Muscle layer of colon (tissue), 2 donors: ENCODE data around the gene CTNNA3.

Experiments used
- H3K27ac ChIP-seq: one replicate; pipeline ENCODE4 v1.7.0; 2013; ENCODE audit warnings: low read depth, mild to moderate bottlenecking, low read length, moderate library complexity
- H3K27me3 ChIP-seq, 2 donors: one replicate each; pipeline ENCODE4 v1.7.0; 2013; ENCODE audit warnings: low read length in 2 of 2, mild to moderate bottlenecking in 2 of 2; ENCODE audit not compliant: insufficient read depth in 2 of 2, control insufficient read depth in 1 of 2
- H3K36me3 ChIP-seq: one replicate; pipeline ENCODE4 v1.7.0; 2013; ENCODE audit warnings: mild to moderate bottlenecking, low read length; ENCODE audit not compliant: insufficient read depth
- H3K4me1 ChIP-seq: one replicate; pipeline ENCODE4 v1.7.0; 2013; ENCODE audit warnings: mild to moderate bottlenecking, low read length; ENCODE audit not compliant: insufficient read depth
- H3K4me3 ChIP-seq, 2 donors: one replicate each; pipeline ENCODE4 v1.7.0; 2013; ENCODE audit warnings: low read length in 2 of 2, low read depth in 1 of 2, mild to moderate bottlenecking in 1 of 2, moderate library complexity in 1 of 2
- H3K9ac ChIP-seq: one replicate; pipeline ENCODE4 v1.7.0; 2013; ENCODE audit warnings: low read length
- H3K9me3 ChIP-seq: one replicate; pipeline ENCODE4 v1.7.0; 2013; ENCODE audit warnings: mild to moderate bottlenecking, low read length
- donor health status: abdominal sarcoma.
- donor health status: Adenocarcinoma of cecum.

The CTNNA3 gene

DNA sequence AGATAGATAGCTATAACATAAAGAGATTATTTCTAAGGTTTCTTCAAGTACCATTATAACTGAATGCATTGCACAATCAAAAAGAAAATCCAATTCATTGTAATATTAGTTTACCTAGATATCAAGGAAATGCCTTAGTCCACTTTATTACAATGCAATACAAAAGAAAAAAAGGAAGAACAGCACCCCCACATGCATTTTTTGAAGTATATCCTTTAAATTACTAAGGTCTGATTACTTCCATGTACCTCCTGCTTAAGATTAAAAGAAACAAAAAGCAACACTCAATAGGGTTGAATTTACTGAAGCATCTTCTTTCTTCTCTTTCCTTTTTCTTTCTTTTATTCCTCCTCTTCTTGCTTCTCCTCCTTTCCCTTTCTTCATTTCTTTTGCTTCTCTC is 1743.9 kb downstream of the CTNNA3 start:
- Histone ChIP-seq H3K9me3 (no peaks in the 10 kb centered on the region), H3K36me3 (no peaks in the 10 kb centered on the region), H3K4me3 (no peak overlapping the region), H3K9ac (no peak overlapping the region), H3K27me3 (no peaks in the 10 kb centered on the region), H3K27ac (no peak overlapping the region), H3K4me1 (no peaks in the 10 kb centered on the region)

GRCh38 chr10:65950075-65950474 is 1745.9 kb downstream of the CTNNA3 start:
- Histone ChIP-seq H3K9me3 (no peaks in the 10 kb centered on the region), H3K36me3 (no peaks in the 10 kb centered on the region), H3K27me3 (no peaks in the 10 kb centered on the region), H3K4me3 (no peak overlapping the region), H3K27ac (no peak overlapping the region), H3K9ac (no peak overlapping the region), H3K4me1 (no peaks in the 10 kb centered on the region)

DNA sequence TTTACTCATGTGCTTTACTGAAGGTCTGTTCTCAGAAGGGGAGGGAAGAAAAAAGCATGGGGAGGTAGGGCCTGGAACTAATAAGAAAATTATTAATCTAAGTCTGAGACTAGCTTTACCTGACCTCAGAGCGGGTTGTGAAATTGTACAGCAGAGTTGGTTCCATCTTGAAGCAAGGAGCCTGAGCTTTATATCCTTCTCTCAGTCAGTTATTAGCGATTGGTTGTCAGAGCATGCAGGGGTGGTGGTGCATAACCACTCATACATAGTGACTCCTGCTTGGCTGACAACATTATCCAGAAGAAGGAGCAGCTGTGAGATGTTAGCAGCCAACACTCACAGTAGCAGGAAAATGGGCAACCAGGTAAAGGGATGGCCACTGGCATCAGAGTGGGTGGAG is 1746.5 kb downstream of the CTNNA3 start:
- no peak overlapping the region for H3K4me3 ChIP-seq
- no peaks in the 10 kb centered on the region for H3K27me3 ChIP-seq
- H3K27ac ChIP-seq: no peak overlapping the region
- no peak overlapping the region for H3K9ac ChIP-seq
- H3K36me3 ChIP-seq: no peaks in the 10 kb centered on the region
- H3K9me3 ChIP-seq: no peaks in the 10 kb centered on the region
- H3K4me1 ChIP-seq: no peaks in the 10 kb centered on the region

DNA sequence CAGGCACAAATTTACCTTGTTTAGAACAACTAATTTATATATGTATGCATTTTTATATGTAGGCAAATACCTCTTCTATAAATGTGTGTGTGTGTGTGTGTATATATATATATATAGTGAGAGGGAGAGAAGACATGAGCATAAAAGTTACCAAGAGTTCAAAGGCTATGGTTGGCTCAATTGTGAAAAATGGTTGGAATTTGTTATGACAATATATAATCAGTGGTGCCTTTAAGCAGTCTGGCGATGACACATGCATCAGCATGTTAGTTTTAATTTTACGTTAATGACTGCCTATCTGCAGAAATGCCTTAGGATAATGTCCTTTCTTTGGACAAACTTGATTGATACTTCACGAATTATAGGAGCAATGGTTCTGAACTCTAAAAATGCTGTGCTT is 1750.9 kb downstream of the CTNNA3 start:
- no peak overlapping the region for H3K4me3 ChIP-seq

DNA sequence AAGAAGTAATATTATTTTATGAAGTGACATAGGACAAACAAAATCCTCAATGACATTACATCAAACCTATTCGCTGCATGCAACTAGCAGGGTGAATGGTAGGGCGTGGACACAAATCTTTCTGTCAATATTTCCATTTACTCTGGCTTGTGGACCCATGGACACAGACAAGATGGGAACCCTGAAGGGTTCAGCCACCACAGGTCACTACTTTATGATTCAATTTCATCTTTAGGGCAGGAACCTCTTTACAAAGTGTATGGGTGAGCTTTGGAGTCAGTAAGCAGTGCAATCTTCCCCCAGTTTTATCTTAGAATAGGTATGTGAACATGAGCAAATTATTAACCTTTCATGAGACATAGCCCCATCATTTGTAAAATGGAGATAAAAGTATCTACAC is 1752.5 kb downstream of the CTNNA3 start:
- Histone ChIP-seq H3K27me3 (no peaks in the 10 kb centered on the region), H3K4me3 (no peak overlapping the region), H3K9ac (no peak overlapping the region), H3K27ac (no peak overlapping the region), H3K36me3 (no peaks in the 10 kb centered on the region), H3K9me3 (no peaks in the 10 kb centered on the region), H3K4me1 (no peaks in the 10 kb centered on the region)

More for the DNA sequence above, 1750.9 kb downstream of the CTNNA3 start:
- H3K27me3 ChIP-seq: no peaks in the 10 kb centered on the region
- H3K4me1 ChIP-seq: no peaks in the 10 kb centered on the region
- H3K9me3 ChIP-seq: no peaks in the 10 kb centered on the region
- H3K9ac ChIP-seq: no peak overlapping the region
- no peaks in the 10 kb centered on the region for H3K36me3 ChIP-seq
- no peak overlapping the region for H3K27ac ChIP-seq

DNA sequence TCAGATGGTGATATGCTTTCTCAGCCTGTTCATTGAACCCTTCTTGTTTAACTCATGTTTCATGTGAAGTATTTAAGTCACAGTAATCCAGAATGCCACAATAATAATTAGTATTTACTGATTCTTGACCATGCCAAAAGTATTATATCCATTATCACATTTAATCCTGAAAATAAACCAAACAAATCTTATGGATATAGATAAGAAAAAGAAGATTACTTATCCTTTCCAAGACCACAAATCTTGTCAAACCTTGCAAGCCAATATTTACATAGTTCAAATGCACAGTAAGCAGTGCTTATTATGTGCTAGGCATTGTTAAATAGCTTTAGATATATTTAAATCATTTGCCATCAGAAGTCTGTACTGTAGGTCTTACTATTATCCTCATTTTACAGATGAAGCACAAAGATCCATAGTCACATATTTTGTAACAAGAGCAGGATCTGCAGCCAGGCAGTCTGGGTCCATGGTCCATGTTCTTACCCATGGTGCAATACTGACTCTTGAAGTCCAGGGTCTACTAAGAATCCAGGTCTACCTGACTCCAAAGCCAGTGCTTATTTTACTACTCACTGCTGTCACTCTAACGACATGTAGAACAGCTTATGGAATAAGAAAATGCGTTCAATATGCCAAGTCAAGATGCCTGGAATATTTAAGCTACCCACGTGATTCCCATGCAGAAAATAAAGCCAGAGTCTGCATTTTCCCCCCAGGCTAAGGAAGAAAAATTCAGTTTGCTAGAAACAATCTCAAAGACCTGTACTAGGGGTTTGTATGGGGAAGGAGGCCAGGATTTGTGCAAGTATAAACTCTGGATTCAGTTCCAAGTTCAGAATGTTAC is 1755.0 kb downstream of the CTNNA3 start:
- H3K9ac ChIP-seq: no peak overlapping the region
- H3K27me3 ChIP-seq: no peaks in the 10 kb centered on the region
- H3K36me3 ChIP-seq: no peaks in the 10 kb centered on the region
- no peaks in the 10 kb centered on the region for H3K4me1 ChIP-seq
- no peaks in the 10 kb centered on the region for H3K9me3 ChIP-seq
- H3K4me3 ChIP-seq: no peak overlapping the region
- no peak overlapping the region for H3K27ac ChIP-seq

DNA sequence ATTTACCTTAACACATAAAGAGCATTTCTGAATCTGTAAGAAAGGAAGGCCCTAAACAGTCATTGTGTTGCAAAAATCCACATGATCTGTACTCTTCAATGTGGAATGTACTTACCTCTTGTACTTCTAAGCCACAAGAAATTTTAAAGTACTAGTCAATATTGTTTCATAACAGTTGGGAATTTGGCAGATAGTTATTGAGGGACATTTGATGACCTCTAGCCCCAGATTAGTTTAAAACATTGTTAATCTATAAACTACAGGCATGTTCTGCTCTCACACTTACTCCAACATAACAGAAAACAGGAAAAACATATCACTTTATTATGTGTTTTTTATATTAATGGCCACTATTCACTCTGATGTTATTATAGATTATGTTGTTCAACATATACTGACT is 1755.9 kb downstream of the CTNNA3 start:
- H3K4me3 ChIP-seq: no peak overlapping the region
- no peak overlapping the region for H3K27ac ChIP-seq
- H3K9ac ChIP-seq: no peak overlapping the region
- no peaks in the 10 kb centered on the region for H3K9me3 ChIP-seq
- H3K36me3 ChIP-seq: no peaks in the 10 kb centered on the region
- no peaks in the 10 kb centered on the region for H3K4me1 ChIP-seq
- no peaks in the 10 kb centered on the region for H3K27me3 ChIP-seq

DNA sequence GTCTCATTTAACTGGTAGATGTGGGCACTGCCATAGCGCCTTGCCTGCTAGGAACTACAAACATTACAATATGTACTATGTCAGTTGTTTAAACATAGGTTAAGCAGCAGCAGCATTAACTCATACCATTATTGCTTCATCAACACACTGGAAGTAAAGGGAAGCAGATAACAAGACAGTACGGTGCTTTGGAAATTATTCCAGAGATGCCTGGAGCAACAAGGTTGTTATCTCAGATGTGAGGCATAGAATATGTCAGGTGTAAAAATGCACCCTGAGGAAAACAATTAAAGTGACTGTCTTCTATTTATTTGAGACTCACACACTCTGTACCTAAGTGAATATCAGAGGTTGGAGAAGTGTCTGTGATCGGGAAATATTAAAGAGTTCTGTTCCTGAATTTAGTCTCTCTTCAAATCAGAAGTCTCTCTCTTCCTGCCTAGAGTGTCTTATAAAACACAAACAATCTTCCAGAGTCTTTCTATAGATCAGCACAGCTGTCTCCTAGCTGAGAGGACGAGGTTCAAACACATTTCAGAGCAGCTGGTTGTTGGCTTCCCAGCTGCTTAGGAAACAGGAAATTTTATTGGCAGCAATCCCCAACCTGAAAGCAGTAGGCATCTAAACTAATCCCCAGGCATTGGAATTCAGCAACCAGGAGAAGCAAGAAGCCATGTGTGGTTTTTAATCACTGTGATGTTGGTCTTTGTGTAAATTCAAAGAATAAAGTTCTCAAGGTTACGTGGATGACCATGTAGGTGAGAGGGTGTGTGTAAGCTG is 1764.5 kb downstream of the CTNNA3 start:
- Histone ChIP-seq H3K9me3 (no peaks in the 10 kb centered on the region), H3K36me3 (no peaks in the 10 kb centered on the region), H3K4me1 (no peaks in the 10 kb centered on the region), H3K27me3 (no peaks in the 10 kb centered on the region), H3K27ac (no peak overlapping the region), H3K4me3 (no peak overlapping the region), H3K9ac (no peak overlapping the region)

DNA sequence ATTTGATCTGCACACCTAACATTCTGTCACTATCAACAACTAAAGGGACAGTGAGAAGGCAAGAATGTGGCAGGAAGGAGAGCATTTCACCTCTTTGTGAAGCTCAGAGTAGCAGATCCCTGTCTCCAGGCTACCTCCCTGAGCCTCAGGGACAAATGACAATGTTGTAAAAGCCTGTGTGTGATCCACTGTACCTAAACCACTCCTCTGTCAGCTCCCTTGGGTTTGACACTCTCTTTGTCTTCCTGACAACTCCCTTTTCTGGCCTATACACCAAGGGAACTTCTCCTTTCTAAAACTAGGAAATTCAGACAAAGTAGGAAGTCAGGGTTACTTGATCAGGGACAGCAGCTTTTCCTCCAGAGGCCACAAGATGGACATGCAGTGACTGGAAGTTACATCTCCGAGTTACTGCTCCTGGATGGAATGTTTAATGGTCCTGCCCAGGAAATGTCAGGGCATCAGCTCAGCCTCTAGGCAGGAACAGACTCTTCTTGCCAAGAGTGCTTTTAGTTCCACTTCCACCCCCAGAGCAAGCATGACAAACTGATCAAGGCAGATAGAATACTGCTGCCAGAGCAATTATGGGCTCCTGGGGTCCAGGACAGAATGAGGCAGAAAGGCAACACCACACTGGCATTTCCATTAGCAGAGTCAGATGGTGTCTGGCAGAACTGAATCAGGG is 1784.7 kb downstream of the CTNNA3 start:
- Histone ChIP-seq H3K9ac (no peak overlapping the region), H3K27me3 (no peaks in the 10 kb centered on the region), H3K4me1 (no peaks in the 10 kb centered on the region), H3K9me3 (no peaks in the 10 kb centered on the region), H3K36me3 (no peaks in the 10 kb centered on the region), H3K27ac (no peak overlapping the region), H3K4me3 (no peak overlapping the region)

DNA sequence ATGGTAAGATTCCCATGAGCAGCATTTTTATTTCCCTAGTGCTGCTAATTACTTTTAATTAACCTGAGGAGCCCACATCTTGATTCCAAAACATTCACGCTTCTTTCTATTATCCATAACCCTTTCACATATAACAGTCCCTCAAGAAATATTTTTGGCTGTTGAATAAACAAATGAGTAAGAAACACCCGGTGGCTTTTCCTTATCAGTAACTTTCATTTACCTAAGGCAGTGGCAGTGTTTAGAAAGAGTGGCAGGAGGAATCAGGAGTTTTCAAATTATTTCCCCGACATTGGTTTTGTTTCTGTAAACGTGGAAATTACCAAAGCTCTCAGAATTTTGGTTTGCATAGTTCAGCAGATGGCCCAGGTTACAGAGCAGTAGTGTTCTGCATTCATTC is 1785.8 kb downstream of the CTNNA3 start:
- Histone ChIP-seq H3K4me3 (no peak overlapping the region), H3K27ac (no peak overlapping the region), H3K9me3 (no peaks in the 10 kb centered on the region)

GRCh38 chr10:65907199-65907712 is 1788.7 kb downstream of the CTNNA3 start:
- Histone ChIP-seq H3K9ac (no peak overlapping the region), H3K27me3 (no peaks in the 10 kb centered on the region), H3K4me1 (no peaks in the 10 kb centered on the region), H3K9me3 (no peaks in the 10 kb centered on the region), H3K27ac (no peak overlapping the region), H3K36me3 (no peaks in the 10 kb centered on the region), H3K4me3 (no peak overlapping the region)

More for the DNA sequence above, 1785.8 kb downstream of the CTNNA3 start:
- Histone ChIP-seq H3K9ac (no peak overlapping the region), H3K4me1 (no peaks in the 10 kb centered on the region), H3K36me3 (no peaks in the 10 kb centered on the region), H3K27me3 (no peaks in the 10 kb centered on the region)
